ENCODE data around the gene SFT2D1. TPM values are rescaled to one million over a fixed set of nuclear protein-coding genes. Genes with fewer than 3 reads are reported as not detected.

The SFT2D1 gene
- total RNA-seq, 4 donors from 2014 or later, result 6.1 to 35.8 (median 33.0) TPM

- TF ChIP-seq, protein P1, sequence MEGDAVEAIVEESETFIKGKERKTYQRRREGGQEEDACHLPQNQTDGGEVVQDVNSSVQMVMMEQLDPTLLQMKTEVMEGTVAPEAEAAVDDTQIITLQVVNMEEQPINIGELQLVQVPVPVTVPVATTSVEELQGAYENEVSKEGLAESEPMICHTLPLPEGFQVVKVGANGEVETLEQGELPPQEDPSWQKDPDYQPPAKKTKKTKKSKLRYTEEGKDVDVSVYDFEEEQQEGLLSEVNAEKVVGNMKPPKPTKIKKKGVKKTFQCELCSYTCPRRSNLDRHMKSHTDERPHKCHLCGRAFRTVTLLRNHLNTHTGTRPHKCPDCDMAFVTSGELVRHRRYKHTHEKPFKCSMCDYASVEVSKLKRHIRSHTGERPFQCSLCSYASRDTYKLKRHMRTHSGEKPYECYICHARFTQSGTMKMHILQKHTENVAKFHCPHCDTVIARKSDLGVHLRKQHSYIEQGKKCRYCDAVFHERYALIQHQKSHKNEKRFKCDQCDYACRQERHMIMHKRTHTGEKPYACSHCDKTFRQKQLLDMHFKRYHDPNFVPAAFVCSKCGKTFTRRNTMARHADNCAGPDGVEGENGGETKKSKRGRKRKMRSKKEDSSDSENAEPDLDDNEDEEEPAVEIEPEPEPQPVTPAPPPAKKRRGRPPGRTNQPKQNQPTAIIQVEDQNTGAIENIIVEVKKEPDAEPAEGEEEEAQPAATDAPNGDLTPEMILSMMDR (IDR thresholded peaks at IDR 0.05), result no peak
- no peak for TF ChIP-seq POLR2A (IDR thresholded peaks at IDR 0.05)
These were observed 39.0 kb upstream of the SFT2D1 start for GRCh38 chr6:166381381-166381732.

GRCh38 chr6:166379800-166380199 is 37.5 kb upstream of the SFT2D1 start:
- intact Hi-C loops (cut with DNase I; ENCODE audit: low total_unique reads), result no loop called here
- Histone ChIP-seq H3K27me3 (no peaks in the 10 kb centered on the region), H3K4me1 (no peaks in the 10 kb centered on the region), H3K4me3 (no peak overlapping the region), H3K9me3 (no peaks in the 10 kb centered on the region), H3K36me3 (no peaks in the 10 kb centered on the region), H3K27ac (no peak overlapping the region)
- DNase-seq, result no peak
- TF ChIP-seq, protein P1 (IDR thresholded peaks at IDR 0.05), result no peak
- TF ChIP-seq POLR2A (IDR thresholded peaks at IDR 0.05), result no peak

More at GRCh38 chr6:166381381-166381732, 39.0 kb upstream of the SFT2D1 start:
- Histone ChIP-seq H3K27ac (peak overlapping the region; percentile 78 to 89), H3K27me3 (no peaks in the 10 kb centered on the region), H3K4me3 (peak overlapping the region; percentile 66 to 84), H3K4me1 (no peaks in the 10 kb centered on the region), H3K9me3 (no peaks in the 10 kb centered on the region), H3K36me3 (no peaks in the 10 kb centered on the region)
- intact Hi-C loops (cut with DNase I; ENCODE audit: low total_unique reads), result no loop called here
- no peak for DNase-seq

- intact Hi-C loops (cut with DNase I; ENCODE audit: low total_unique reads), result no loop called here
- no peaks in the 10 kb centered on the region for H3K9me3 ChIP-seq
- no peak overlapping the region for H3K27ac ChIP-seq
- no peaks in the 10 kb centered on the region for H3K27me3 ChIP-seq
- no peaks in the 10 kb centered on the region for H3K36me3 ChIP-seq
- H3K4me1 ChIP-seq, result no peaks in the 10 kb centered on the region
- H3K4me3 ChIP-seq, result no peak overlapping the region
- no peak for DNase-seq
- TF ChIP-seq, protein P1 (IDR thresholded peaks at IDR 0.05), result no peak
- no peak for TF ChIP-seq POLR2A (IDR thresholded peaks at IDR 0.05)
These were observed 36.8 kb upstream of the SFT2D1 start for GRCh38 chr6:166379103-166379586.

DNA sequence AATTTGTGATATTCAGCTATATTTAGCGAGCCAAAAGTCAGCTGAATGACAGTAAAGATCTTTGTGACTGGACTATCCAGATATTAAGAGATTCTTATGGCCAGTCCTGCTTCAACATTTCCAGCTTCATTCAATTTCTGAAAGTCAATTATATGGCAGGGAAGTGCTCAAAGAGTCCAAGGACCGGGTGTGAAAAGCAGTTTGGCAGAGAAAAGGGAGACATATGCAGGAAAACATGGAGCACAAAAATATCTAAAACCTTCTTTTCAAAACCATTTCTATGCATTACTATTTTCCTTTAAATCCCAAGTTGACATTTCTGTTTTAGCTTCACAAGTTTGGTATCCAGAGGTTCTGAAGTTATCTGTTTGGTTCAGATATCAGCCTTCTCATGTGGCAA is 35.4 kb upstream of the SFT2D1 start:
- H3K36me3 ChIP-seq, result no peaks in the 10 kb centered on the region
- H3K9me3 ChIP-seq, result no peaks in the 10 kb centered on the region
- TF ChIP-seq, protein P1 (IDR thresholded peaks at IDR 0.05), result no peak
- TF ChIP-seq POLR2A (IDR thresholded peaks at IDR 0.05), result no peak
- DNase-seq, result no peak
- H3K27ac ChIP-seq, result no peak overlapping the region
- H3K4me3 ChIP-seq, result no peak overlapping the region
- intact Hi-C loops (cut with DNase I; ENCODE audit: low total_unique reads), result no loop called here
- no peaks in the 10 kb centered on the region for H3K4me1 ChIP-seq
- no peaks in the 10 kb centered on the region for H3K27me3 ChIP-seq

DNA sequence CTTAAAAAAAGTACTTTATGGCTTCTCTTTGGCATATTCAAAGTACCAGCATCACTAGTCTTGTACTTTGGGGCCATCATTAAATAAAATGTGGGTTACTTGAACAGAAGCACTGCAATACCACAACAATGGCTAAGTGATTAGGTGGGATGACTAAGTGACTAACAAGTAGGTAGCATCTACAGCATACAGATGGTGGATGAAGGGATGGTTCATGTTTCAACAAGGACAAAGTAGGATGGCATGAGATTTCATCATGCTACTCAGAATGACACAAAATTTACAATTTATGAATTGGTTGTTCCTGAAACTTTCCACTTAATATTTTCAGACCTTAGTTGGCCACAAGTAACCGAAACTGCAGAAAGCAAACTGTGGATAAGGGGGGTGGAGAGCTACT is 32.7 kb upstream of the SFT2D1 start:
- H3K4me1 ChIP-seq, result no peaks in the 10 kb centered on the region
- H3K36me3 ChIP-seq, result no peaks in the 10 kb centered on the region
- no peak overlapping the region for H3K4me3 ChIP-seq
- no peak for DNase-seq
- no peak overlapping the region for H3K27ac ChIP-seq
- H3K27me3 ChIP-seq, result no peaks in the 10 kb centered on the region
- TF ChIP-seq POLR2A (IDR thresholded peaks at IDR 0.05), result no peak
- TF ChIP-seq, protein P1 (IDR thresholded peaks at IDR 0.05), result no peak
- no peaks in the 10 kb centered on the region for H3K9me3 ChIP-seq
- intact Hi-C loops (cut with DNase I; ENCODE audit: low total_unique reads), result no loop called here
